IPS-20b (cell line): ENCODE results near the gene PSMD14.
"Not testable (repeated sequence)": the region's sequence is repeated elsewhere in the genome, so short reads cannot be mapped to it uniquely, and the experiment has no call there.

Experiments
- H3K27ac ChIP-seq: one replicate; pipeline ENCODE4 v1.5.1; 2013; ENCODE audit warnings: low read length
- H3K27me3 ChIP-seq: 2 replicates; pipeline ENCODE4 v1.6.1; 2013; ENCODE audit warnings: mild to moderate bottlenecking, low read length, inconsistent platforms; ENCODE audit not compliant: insufficient read depth
- H3K36me3 ChIP-seq: 2 replicates; pipeline ENCODE4 v1.6.1; 2013; ENCODE audit warnings: low read depth, mild to moderate bottlenecking, inconsistent platforms, low read length, moderate library complexity; ENCODE audit not compliant: insufficient read depth
- H3K4me1 ChIP-seq: 2 replicates; pipeline ENCODE4 v1.6.1; 2013; ENCODE audit warnings: mild to moderate bottlenecking, control low read depth, inconsistent platforms, low read length, moderate library complexity; ENCODE audit not compliant: insufficient read depth
- H3K4me3 ChIP-seq: 2 replicates; pipeline ENCODE4 v1.5.1; 2013; ENCODE audit warnings: mild to moderate bottlenecking, low read length, inconsistent platforms
- H3K9ac ChIP-seq: 2 replicates; pipeline ENCODE4 v1.6.1; 2013; ENCODE audit warnings: low read depth, mild to moderate bottlenecking, inconsistent platforms, low read length, moderate library complexity
- H3K9me3 ChIP-seq: 2 replicates; pipeline ENCODE4 v1.6.1; 2013; ENCODE audit warnings: mild to moderate bottlenecking, low read depth, low read length, inconsistent platforms; ENCODE audit not compliant: insufficient read depth

The PSMD14 gene

DNA sequence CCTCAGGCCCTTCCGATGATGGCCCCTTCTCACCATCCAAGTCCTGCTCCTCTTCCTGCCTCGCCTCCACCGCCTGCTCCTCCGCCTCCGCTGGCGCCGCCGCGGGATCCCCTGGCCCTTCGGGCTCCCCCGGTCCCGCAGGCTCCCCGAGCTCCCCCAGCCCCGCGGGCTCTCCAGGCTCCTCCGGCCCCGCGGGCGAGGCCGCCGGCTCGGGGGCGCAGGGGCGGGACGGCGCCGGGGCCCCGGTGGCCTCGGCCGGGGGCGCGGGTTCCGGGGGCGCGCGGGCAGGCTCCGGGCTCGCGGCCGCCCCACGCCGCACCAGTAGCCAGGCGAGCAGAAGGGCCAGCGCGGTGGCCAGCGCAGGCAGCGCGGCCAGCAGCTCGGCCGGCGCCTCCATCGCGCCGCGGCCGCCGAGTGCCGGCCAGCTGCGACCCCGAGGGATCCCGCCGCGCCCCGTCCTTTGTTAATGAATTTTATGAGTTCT, 32.7 kb downstream of the PSMD14 start:
- not testable (repeated sequence) for H3K4me3 ChIP-seq, H3K9me3 ChIP-seq, H3K9ac ChIP-seq, H3K27ac ChIP-seq, H3K4me1 ChIP-seq, H3K27me3 ChIP-seq
- peaks cover 10% of the 10 kb centered on the region; the same call in 1 of the 2 replicates for H3K36me3 ChIP-seq

DNA sequence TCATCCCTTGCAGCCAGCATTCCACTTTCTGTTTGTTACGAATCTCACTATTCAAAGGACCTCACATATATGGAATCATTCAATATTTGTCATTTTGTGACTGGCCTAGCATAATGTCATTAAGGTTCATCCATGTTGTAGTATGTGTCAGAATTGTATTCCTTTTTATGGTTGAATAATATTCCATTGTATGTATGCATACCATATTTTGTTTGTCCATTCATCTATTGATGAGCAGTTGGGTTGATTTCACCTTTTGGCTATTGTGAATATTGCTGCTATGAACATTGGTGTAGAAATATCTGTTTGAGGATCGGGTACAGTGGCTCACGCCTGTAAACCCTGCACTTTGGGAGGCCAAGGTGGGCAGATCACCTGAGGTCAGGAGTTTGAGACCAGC, 35.0 kb downstream of the PSMD14 start:
- Histone ChIP-seq H3K27me3 (no peaks in the 10 kb centered on the region), H3K36me3 (peaks cover 10% of the 10 kb centered on the region; the same call in 1 of the 2 replicates), H3K4me1 (no peaks in the 10 kb centered on the region), H3K9me3 (no peaks in the 10 kb centered on the region), H3K4me3 (no peak overlapping the region), H3K27ac (no peak overlapping the region), H3K9ac (no peak overlapping the region)

DNA sequence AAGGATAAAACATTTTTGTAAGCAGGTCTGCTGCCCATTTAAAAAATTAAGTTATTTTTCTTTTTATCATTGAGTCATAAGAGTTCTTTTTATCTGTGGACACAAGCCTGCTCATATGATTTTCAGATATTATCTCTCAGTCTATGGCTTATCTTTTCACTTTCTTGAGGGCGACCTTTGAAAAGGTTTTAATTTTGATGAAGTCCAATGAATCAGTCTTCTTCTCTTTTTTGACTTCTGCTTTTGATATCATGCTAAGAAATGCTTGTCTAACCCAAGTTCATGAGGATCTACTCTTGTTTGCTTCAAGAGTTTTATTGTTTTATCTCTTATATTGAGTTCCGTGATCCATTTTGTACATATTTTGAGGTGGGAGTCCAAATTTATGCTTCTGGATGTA, 36.5 kb downstream of the PSMD14 start:
- no peaks in the 10 kb centered on the region for H3K9me3 ChIP-seq

DNA sequence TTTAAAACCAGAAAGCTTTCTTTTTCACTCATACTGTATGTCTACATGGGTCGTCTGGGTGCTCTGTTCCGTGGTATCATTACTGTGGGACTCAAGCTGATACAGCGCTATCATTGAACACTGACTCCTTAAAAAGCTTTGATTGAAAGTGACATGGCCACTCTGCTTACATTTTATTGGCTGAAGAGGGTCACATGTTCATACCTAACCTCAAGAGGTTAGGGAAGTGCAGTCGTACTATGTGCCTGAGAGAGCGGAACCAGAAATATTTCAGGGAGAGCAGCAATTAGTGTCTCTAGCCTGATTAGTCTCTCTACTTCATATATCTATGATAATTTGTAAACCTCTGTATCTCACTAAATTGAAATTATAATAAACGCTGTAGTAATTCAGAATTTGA, 43.5 kb downstream of the PSMD14 start:
- Histone ChIP-seq H3K4me1 (peaks cover 19% of the 10 kb centered on the region; the same call in 1 of the 2 replicates), H3K27me3 (no peaks in the 10 kb centered on the region), H3K27ac (no peak overlapping the region), H3K9me3 (no peaks in the 10 kb centered on the region), H3K9ac (no peak overlapping the region), H3K36me3 (no peaks in the 10 kb centered on the region), H3K4me3 (no peak overlapping the region)

More for the DNA sequence above, 36.5 kb downstream of the PSMD14 start:
- Histone ChIP-seq H3K4me3 (no peak overlapping the region), H3K27ac (no peak overlapping the region), H3K9ac (no peak overlapping the region), H3K27me3 (no peaks in the 10 kb centered on the region), H3K4me1 (peaks cover 3% of the 10 kb centered on the region; the same call in 1 of the 2 replicates), H3K36me3 (0 out of 2 replicates have a peak, but pooled peaks cover 6% of the 10 kb centered on the region)

DNA sequence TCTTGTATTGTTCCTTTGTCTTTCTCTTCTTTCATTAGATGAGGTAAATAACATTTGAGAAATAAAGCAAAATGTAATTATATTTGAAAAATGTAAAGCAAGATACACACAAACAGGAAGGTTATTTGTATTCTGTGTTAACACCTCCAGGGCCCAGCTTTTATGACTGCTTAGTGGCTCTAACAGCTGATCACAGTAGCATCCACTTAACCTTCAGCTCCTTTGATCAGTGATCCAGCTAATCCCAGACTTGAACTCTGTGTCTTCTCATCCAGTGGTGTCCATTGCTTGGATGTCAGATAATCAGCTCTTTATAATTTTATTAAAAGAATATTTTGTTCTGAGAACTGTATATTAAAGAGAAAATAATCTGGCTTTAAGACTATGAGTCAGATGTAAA, 44.5 kb downstream of the PSMD14 start:
- no peaks in the 10 kb centered on the region for H3K9me3 ChIP-seq
- H3K27ac ChIP-seq, result no peak overlapping the region
- no peaks in the 10 kb centered on the region for H3K27me3 ChIP-seq
- no peak overlapping the region for H3K4me3 ChIP-seq
- H3K4me1 ChIP-seq, result peaks cover 19% of the 10 kb centered on the region; the same call in 1 of the 2 replicates
- no peak overlapping the region for H3K9ac ChIP-seq
- H3K36me3 ChIP-seq, result no peaks in the 10 kb centered on the region

DNA sequence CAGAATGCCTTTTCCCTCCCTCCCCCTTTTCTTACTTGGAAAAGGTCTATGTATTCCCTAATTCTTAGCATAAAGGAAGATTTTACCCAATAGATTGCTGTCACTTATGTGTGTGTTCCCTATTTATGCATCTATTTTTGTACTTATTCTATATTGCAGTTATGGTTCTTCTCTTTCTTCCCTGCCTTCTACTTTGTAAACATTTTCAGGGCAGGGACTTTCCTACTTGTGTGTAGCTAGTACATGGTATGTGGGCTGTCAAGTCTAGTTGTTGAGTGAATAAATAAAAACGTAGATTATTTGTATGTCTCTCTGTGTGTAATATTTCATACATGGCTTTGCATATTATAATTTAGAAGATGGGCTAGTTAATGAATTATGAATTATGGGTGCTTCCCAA, 45.3 kb downstream of the PSMD14 start:
- Histone ChIP-seq H3K9ac (no peak overlapping the region), H3K4me3 (no peak overlapping the region), H3K27me3 (no peaks in the 10 kb centered on the region), H3K4me1 (peaks cover 19% of the 10 kb centered on the region; the same call in 1 of the 2 replicates), H3K27ac (no peak overlapping the region), H3K36me3 (no peaks in the 10 kb centered on the region), H3K9me3 (no peaks in the 10 kb centered on the region)

DNA sequence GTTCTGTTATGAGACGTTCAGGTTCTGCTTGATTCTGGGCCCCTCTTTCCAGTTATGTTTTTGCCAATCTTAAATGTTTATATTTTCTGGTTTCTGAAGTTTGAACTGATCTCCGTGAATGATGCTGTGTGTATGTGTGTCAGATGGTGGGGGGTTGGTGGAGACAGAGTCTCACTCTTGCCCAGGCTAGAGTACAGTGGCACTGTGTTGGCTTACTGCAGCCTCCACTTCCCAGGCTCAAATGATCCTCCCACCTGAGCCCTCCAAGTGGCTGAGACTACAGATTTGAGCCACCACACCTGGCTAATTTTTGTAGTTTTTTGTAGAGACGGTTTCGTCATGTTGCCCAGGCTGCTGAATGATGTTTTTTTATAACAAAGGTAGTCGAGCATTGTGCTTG, 45.9 kb downstream of the PSMD14 start:
- H3K27me3 ChIP-seq, result no peaks in the 10 kb centered on the region
- H3K36me3 ChIP-seq, result no peaks in the 10 kb centered on the region
- no peak overlapping the region for H3K27ac ChIP-seq
- no peaks in the 10 kb centered on the region for H3K9me3 ChIP-seq
- H3K4me1 ChIP-seq, result peaks cover 17% of the 10 kb centered on the region; the same call in 1 of the 2 replicates
- H3K4me3 ChIP-seq, result no peak overlapping the region
- H3K9ac ChIP-seq, result no peak overlapping the region

DNA sequence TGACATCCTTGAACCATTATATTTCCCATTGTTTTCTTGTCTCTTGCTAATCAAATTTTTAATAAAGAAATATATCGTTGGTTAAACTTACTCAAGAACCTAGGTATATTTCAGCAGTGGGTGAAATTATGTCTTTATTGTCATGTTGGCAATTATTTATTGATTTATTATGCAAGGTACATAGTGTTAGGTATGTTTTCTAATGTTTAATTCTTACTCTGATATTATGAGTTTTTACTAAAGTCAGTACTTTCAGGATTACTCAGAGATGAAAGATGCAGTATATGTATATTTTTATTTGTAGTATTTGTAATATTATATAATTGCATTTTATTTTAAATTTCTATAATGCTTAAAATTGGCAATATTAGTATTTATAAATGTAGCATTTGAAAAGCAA, 46.9 kb downstream of the PSMD14 start:
- H3K9ac ChIP-seq, result no peak overlapping the region

DNA sequence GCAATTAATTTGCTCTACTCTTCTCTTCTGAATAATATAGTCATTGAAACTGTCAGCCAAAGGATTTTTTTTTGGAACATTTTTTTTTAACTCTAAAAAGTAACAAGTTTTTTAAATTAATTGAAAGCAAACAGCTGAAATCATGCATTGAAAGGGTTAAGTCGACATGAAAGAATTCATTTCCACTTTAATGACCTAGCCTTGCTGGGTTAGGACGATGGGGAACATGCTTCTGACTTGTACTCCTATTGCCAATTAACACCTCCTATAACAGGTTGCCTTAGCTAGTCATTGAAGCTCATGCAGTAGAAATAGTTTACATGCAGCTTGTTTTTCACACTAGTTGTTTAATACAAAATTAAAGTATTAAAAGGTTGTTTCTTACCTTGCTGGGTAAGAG, 47.8 kb downstream of the PSMD14 start:
- peaks cover 2% of the 10 kb centered on the region; the same call in 1 of the 2 replicates for H3K9me3 ChIP-seq
- H3K4me1 ChIP-seq, result peaks cover 16% of the 10 kb centered on the region; the same call in 1 of the 2 replicates
- no peak overlapping the region for H3K27ac ChIP-seq
- no peaks in the 10 kb centered on the region for H3K36me3 ChIP-seq
- no peaks in the 10 kb centered on the region for H3K27me3 ChIP-seq
- H3K4me3 ChIP-seq, result no peak overlapping the region
- H3K9ac ChIP-seq, result no peak overlapping the region

More for the DNA sequence above, 46.9 kb downstream of the PSMD14 start:
- Histone ChIP-seq H3K9me3 (no peaks in the 10 kb centered on the region), H3K36me3 (no peaks in the 10 kb centered on the region), H3K27me3 (no peaks in the 10 kb centered on the region), H3K27ac (no peak overlapping the region), H3K4me1 (peaks cover 16% of the 10 kb centered on the region; the same call in 1 of the 2 replicates), H3K4me3 (no peak overlapping the region)

DNA sequence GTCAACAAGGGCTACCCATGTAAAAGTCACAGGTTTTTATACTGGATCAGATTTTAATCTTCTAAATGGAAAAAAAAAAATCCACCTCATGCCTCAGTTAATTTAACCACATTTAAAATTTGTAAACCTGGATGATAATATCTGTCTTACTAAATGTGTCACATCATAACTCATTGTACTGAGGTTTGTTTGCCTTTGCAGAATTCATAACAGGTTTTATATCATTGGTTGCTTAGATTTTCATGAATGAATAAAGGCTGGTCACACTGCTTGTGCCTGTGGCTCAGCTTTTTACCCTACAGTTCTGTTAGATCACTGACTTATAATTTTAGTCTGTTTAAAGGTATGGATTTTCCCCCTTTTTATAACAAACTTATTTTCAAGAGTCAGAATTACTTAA, 48.9 kb downstream of the PSMD14 start:
- Histone ChIP-seq H3K9ac (no peak overlapping the region), H3K4me3 (no peak overlapping the region), H3K9me3 (peaks cover 13% of the 10 kb centered on the region), H3K4me1 (peaks cover 16% of the 10 kb centered on the region; the same call in 1 of the 2 replicates), H3K27ac (no peak overlapping the region), H3K27me3 (no peaks in the 10 kb centered on the region), H3K36me3 (no peaks in the 10 kb centered on the region)

DNA sequence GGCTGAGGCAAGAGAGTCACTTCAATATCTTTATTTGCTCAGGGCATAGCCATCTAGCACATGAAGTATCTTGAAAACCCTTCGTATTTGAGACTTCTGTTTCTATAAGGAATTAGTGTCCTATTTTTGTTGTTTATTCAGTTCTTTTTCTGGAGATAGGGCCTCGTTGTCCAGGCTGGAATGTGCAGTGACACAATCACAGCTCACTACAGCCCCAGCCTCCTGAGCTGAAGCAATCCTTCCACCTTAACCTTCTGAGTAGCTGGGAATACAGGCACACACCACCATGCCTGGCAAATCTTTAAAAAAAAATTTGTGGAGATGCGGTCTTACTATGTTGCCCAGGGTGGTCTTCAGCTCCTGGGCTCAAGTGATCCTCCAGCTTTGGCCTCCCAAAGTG, 50.6 kb downstream of the PSMD14 start:
- no peaks in the 10 kb centered on the region for H3K27me3 ChIP-seq

DNA sequence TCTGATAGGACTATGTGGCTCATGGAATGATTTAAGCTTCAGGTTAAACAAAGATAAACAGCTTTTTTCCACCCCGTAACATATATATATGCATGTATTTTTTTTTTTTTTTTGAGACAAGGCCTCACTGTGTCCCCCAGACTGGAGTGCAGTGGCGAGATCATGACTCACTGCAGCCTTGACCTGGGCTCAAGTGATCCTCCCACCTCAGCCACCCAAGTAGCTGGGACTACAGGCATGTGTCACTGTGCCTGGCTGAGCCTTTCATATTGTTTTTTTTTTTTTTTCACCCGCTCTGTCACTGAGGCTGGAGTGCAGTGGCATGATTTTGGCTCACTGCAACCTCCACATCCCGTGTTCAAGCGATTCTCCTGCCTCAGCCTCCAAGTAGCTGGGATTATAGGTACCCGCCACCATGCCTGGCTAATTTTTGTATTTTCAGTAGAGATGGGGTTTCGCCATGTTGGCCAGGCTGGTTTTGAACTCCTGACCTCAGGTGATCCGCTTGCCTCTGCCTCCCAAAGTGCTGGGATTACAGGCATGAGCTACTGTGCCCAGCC, 52.0 kb downstream of the PSMD14 start:
- not testable (repeated sequence) for H3K4me3 ChIP-seq, H3K27me3 ChIP-seq, H3K9ac ChIP-seq, H3K36me3 ChIP-seq, H3K4me1 ChIP-seq, H3K27ac ChIP-seq
- peaks cover 23% of the 10 kb centered on the region for H3K9me3 ChIP-seq

More for the DNA sequence above, 50.6 kb downstream of the PSMD14 start:
- Histone ChIP-seq H3K4me1 (peaks cover 12% of the 10 kb centered on the region; the same call in 1 of the 2 replicates), H3K4me3 (no peak overlapping the region), H3K9me3 (peaks cover 23% of the 10 kb centered on the region), H3K27ac (no peak overlapping the region), H3K9ac (no peak overlapping the region), H3K36me3 (no peaks in the 10 kb centered on the region)
